NCI-H2029 treated with DMSO at 0.1 percent for 48 hours (cell line): ENCODE measurements around the gene OR2V2.
"Not testable (repeated sequence)": the region's sequence is repeated elsewhere in the genome, so short reads cannot be mapped to it uniquely, and the experiment has no call there.

Source experiments
- DNase-seq: peaks from one replicate; lab custom pipeline; 2025; lab: John Stamatoyannopoulos, UW

Gene OR2V2, protein sequence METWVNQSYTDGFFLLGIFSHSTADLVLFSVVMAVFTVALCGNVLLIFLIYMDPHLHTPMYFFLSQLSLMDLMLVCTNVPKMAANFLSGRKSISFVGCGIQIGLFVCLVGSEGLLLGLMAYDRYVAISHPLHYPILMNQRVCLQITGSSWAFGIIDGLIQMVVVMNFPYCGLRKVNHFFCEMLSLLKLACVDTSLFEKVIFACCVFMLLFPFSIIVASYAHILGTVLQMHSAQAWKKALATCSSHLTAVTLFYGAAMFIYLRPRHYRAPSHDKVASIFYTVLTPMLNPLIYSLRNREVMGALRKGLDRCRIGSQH

DNA sequence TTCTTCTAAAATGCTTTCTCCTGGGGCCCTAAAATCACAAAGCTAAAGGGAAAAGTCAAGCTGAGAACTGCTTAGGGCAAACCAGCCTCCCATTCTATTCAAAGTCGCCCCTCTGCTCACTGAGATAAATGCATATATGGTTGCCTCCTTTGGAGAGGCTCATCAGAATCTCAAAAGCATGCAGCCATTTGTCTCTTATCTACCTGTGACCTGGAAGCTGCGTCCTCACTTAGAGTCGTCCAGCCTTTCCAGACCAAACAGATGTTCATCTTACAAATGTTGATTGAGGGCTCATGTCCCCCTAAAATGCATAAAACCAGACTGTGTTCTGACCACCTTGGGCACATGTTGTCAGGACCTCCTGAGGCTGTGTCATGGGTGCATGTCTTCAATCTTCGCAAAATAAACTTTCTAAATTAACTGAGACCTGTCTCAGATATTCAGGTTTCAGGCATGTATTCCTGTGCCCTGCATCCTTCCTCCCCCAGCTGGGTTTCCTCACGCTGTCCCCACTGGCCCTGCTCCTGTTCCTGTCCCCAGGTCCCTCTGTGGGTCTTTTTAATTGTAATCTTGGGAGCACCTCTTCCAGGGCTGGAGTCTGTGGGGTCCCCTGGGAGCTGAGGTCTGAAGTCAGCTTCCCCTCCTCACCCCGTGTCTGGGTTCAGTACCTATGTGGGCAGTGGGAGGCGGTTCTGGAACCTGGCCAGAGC lies at the start of gene OR2V2:
OR2V2 (plus strand) TSS at position 660 of the 710 bp plus-strand sequence. CDS start 7,357 bp downstream, outside the sequence.
- DNase-seq, result not testable (repeated sequence)

DNA sequence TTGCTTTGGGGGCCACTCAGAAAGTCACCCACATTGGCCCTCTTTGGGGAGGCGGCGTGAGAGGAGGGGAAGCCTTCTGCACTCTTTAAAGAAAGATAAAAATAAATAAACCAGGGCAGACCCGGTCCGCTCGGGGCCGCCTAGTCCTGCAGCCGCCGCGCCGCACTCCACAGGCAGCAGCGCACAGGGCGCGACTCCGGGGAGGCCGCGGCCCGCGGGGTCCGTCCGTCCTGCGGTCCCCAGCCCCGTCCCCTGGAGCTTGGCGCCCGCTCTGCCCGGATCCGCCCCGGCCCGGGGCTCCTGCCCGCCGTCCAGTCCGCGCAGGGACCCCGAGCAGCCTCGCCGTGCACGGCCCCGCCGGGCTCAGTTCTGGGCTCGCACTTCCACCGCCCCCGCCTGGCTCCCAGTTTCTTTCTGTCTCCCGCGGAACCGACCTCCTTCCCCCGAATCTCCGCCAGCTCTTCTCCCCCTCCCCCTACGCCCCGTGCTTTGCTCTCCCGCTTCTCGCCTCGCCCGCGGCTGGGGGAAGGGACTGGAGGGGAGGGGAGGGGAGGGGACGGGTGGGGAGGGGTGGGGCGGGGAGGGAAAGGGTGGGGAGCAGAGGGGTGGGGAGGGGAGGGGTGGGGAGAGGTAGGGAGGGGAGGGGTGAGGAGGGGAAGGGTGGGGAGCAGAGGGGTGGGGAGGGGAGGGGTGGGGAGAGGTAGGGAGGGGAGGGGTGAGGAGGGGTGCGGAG lies 49.5 kb upstream of the OR2V2 start:
- DNase-seq, result not testable (repeated sequence)

DNA sequence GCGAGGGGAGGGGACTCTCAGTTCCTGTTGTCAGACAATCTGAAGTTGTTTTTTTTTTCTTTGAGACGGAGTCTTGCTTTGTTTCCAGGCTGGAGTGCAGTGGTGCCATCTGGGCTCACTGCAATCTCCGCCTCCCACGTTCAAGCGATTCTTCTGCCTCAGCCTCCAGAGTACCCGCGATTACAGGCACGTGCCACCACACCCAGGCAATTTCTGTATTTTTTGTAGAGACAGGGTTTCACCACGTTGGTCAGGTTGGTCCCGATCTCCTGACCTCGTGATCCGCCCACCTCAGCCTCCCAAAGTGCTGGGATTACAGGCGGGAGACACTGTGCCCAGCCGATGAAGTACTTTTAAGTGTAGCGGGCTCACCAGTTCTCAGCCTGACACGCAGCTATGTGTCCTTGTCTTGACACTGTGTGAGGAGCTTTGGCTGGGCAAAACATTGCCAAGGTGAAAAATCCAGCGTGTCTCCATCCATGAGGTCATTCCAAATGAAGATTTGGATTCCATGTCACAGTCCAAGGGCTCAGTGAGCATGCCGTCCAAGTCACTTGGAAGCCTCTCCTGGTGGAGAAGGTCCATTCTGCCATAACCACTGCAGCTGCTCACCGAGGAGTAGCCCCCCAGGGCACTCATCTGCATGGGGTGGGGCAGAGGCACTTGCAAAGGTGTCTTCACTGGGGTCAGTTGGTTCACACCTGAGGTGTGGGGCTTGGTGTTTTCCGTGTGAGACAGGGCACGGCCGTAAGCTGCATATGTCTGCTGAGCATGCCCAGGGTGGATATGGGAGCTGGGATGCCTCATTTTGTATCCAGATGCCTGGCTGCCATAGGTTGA lies 48.4 kb upstream of the OR2V2 start:
- DNase-seq, result no peak

DNA sequence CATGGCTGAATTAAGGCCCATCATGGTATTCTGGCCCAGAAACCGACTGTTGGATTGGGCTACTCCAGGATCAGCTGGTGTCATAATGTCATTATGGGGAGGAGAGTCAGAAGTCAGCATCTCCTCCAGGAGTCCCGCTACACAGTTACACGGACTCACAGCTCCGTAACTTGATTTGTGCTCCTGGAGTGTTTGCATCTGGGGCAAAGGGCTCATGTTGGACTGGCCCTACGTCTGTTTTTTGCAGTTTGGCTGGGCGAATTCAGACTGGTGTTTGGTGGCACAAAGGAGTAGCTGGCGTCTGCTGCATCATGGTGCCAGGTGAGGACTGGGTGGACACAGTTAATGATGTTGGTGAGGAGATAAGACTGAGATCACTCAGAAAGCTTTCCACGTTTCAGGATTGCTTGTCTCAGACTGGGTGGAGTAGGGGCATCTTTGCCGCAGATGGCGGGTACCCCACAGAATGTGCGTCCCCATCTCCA lies 47.7 kb upstream of the OR2V2 start:
- DNase-seq, result no peak

DNA sequence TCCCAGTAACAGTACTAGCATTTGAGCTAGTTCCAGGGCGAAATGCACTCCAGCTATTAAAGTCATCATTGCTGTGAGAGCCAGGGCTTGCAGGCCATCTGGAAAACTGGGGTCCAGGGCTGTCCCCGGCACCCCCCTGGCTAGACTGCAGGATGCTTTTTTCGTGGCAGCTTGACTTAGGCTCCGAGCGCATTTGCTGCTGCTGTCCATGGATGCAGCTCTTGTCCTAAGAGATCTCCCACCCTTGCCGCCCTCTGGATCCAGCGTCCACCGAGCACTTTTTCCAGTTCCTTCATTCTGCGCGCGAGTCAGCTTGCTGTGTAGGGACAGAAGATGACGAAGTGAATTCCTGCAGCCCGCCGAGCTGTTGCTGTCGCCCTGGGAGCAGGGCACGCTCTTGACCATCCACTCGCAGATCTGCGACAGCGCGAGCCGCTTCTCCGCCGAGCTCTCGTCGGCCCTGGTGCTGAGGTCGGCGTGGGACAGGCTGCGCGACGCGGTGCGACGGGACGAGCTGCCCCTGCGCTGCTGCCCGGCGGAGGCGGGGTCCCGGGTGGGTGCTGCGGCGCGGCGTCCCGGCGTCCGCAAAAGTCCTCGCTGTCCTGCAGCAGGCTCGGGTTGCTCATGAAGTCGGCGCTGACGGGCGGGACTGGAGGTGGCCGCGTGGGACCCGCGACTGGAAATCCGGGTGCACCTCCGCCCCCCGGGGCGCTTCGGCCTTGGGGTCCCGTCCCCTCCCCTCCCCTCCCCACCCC lies 47.1 kb upstream of the OR2V2 start:
- no peak for DNase-seq

DNA sequence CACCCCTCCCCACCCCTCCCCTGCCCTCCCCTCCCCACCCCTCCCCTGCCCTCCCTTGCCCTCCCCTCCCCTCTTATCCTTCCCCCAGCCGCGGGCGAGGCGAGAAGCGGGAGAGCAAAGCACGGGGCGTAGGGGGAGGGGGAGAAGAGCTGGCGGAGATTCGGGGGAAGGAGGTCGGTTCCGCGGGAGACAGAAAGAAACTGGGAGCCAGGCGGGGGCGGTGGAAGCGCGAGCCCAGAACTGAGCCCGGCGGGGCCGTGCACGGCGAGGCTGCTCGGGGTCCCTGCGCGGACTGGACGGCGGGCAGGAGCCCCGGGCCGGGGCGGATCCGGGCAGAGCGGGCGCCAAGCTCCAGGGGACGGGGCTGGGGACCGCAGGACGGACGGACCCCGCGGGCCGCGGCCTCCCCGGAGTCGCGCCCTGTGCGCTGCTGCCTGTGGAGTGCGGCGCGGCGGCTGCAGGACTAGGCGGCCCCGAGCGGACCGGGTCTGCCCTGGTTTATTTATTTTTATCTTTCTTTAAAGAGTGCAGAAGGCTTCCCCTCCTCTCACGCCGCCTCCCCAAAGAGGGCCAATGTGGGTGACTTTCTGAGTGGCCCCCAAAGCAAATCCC lies 46.2 kb upstream of the OR2V2 start:
- not testable (repeated sequence) for DNase-seq

DNA sequence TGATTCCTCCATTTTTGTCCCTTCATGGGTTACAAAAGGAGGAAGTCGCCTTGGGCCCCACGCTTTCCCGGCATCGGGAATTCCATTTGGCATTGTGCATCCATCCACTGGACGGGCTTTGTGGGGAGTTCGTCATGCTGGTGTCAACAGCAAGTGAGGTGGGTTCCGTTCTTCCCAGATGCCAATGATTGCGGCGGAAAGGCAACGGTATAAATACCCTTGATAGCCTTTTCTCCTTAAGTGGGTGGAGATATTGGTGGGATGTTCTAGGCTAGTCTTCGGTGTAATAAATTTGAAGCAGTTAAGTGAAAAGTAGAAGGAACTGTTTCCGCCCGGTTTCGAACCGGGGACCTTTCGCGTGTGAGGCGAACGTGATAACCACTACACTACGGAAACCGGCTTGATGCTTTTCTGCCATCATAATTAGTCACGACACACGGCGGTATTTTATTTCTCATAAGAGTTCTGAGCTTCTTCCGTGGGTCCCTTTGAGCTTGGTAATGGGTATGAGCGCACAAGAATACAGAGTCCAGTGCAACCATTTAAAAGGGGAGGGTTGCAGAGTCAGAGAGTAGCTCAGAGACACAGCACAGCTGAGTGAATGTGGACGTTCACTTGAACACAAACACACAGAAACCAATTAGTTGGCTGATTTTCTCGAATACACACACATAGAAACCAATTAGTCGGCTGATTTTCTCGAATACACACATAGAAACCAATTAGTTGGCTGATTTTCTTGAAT lies 45.3 kb upstream of the OR2V2 start:
- DNase-seq, result not testable (repeated sequence)

DNA sequence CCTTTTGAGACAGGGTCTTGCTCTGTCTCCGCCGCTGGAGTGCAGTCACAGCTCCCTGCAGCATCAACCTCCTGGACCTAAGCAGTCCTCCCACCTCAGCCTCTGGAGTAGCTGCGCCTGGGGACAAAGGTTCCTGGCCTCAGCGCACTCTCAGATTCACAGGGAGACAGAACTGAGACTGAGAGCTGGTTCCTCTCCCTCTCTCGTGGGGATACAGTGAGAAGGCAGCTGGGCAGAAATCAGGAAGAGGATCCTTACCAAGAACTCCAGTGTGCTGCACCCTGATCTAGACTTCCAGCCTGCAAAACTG lies 43.2 kb upstream of the OR2V2 start:
- not testable (repeated sequence) for DNase-seq

DNA sequence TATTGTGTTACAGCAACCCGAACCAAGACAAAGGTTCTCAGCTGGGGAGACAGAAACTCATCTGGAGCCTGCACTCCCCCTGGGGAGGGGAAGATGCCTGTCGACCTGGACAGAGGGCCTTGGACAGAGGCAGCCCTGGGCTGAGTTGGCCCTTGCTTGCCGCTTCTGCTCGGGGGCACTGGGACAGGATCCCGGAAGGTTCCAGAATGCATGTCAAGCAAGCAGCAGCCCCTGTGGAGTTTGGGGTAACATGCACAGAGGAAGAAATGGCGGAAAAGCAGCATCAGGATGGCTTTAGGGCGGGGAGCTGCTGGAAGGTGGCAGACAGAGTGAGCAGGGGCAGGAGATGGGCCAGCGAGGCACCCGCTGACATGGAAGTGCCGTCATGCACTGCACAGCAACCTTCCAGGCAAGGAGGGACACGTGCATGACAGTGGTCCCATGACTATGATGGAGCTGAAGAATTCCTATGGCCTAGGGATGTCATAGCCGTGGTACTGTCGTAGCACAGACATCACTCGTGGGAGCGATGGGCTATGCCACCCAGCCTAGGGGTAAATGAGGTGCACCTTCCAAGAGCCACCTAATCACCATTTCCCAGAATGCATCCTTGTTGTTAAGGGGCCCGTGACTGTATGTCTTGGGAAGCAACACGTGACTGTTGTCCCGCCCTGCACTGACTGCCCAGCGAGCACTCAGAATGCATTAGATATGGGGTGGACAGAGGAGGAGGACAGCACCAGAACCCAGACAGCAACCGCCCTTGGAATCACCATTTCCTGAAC lies 42.6 kb upstream of the OR2V2 start:
- not testable (repeated sequence) for DNase-seq

DNA sequence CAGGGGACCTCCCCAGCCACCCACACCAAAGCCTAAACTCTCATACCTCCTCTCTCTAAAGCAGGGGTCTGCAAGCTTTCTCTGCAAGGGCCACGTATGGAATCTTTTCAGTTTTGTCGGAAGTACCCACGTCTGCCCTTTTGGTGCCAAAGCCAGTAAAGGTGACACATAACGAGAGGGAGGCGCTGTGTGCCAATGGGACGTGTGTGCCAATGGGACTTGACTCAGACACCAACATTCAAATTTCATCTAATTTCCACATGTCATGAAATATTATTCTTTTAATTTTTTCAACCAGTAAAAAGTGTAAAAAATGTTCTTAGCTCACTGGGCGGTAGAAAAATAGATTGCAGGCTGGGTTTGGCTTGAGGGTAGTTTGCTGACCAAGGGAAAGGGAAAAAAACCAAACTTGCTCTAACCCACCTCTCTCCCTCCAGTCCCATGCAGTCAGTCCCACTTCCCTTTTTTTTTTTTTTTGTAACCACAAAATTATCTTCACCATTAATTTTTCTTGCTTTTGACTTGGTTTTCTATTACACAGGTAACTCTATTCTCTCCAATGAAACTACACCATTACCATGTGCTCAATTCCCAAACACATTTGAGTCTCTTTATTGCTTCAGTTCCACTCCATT lies 41.9 kb upstream of the OR2V2 start:
- DNase-seq, result no peak

DNA sequence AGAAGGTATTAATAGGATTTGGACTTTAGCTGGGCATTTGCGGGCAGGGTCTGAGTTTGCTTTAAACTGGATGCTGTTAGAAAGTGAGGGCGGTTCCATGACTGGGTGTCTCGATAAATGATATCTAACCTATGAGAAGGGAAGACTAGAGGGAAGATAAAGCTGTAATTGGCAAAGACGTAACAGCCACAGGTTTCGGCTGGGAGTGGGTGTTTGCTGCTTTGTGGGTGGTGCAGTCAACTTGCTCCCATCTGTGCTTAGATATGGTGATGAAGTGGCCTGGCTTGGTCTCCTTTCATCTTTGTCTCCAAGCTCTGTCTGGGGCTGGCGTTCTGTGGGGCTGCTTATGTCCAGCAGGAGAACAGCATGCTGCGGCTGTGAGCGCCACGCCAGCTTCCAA lies 39.7 kb upstream of the OR2V2 start:
- no peak for DNase-seq

DNA sequence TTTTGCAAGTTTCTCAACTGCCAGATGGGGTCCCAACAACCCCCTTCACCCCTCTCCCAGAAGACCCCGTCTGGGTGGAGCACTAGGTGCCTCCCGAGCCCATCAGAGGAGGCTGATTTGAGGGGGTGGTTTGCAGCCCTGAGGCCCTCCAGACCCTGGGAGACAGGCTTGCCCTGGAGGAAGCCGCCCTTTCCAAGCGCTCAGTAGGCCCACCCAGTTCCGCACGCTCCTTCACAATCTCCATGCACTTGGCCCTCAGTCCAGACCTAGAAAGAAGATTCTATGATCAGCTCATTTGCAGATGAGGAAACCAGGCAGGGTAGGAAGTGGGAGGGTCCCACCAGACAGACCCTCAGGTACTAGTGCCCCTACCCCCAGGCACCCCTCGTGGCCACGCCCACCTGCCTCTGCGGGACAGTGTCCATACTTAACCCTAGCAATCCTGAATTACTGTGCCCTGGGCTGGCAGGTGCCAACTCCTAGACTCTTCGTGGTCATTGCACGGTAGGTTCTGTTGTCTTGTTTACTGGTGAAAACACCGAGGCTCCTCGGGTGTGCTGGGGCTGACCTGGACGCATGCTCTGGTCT lies 38.7 kb upstream of the OR2V2 start:
- no peak for DNase-seq

DNA sequence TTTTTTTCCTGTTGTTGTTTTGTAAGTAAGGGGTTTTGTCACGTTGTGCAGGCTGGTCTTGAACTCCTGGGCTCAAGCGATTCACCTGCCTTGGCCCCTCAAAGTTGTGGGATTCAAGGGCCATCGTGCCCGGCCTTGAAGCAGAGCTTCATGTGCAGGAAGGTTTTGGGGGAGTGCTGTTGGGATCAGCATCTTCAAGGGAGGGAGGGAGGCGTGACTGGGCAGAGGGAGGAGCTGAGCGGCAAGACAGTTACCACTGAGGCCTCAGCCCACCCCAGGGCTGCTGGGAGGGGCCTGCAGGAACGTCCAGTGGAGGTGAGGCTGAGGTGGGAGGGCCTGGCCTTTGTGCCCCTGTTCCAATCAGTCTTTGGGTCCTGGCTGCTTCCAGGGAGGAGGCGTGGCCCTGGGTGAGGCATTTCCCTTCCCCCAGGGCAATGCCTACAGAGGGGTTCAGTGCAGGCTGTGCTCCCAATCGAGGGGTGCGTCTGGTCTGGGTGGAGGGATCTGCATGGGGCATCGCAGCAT lies 37.8 kb upstream of the OR2V2 start:
- DNase-seq, result no peak

DNA sequence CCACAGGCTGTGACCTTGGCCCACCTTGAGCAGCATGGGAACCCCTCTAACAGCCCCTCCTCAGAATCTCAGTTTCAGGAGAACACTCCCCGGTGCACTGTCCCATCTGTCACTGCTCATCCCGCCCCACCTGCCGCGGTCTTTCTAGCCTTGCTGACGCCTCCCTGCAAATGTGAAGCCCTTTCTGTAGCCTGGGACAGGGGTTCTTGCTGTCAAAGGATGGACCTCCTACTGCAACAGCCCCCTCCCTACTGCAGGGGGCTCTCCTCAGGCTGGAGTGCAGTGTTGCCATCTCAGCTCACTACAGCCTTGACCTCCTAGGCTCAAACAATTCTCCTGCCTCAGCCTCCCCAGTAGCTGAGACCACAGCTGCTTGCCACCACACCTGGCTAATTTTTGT lies 36.4 kb upstream of the OR2V2 start:
- no peak for DNase-seq

DNA sequence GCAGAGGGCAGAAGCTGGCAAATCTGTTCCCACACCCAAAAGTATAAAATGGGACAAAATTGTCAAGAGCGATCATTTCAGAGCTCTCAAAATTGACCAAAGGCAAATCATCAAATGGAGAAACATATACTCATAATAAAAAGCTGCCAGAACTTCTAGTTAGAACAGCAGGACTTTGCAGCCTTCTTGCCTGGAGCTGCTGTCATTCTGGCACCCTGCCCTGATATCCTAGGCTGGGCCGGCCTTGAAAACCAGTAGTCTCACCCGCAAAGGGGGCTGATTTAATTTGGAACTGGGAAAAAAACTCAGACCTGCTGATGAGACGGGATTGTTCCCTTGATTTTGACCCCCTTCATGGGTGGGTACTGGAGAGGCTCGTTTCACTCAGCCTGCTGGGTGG lies 34.9 kb upstream of the OR2V2 start:
- DNase-seq, result no peak

DNA sequence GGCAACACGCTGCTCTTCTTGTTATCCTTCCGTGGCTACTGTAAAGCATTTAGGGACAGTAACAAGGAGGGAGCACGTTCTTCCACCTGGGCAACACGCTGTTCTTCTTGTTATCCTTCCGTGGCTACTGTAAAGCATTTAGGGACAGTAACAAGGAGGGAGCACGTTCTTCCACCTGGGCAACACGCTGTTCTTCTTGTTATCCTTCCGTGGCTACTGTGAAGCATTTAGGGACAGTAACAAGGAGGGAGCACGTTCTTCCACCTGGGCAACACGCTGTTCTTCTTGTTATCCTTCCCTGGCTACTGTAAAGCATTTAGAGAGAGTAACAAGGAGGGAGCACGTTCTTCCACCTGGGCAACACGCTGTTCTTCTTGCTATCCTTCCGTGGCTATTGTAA lies 33.8 kb upstream of the OR2V2 start:
- not testable (repeated sequence) for DNase-seq

DNA sequence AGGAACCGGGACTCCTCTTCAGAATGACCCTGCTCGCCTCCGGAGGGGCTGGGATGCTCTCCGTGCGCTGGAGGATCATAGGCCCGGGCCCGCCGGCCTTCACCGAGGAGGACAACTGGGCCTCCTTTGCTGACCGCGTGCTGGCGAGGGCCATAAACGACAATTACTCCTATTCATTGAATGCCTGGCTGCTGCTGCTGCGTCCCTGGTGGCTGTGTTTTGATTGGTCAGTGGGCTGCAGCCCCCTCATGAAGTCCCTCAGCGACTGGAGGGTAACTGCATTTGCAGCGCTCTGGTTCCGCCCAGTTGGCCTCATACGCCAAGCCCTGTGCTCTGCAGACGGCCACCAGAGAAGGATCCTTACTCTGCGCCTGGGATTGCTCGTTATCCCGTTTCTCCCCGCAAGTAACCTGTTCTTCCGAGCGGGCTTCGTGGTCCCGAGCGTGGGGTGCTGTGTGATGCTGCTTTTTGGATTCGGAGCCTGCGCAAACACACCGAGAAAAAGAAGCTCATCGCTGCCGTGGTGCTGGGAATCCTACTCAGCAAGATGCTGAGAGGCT lies 33.0 kb upstream of the OR2V2 start:
- DNase-seq, result no peak
